ENCODE results near the gene CDK5.

CDK5 gene

GRCh38 chr7:151057506-151057988 lies at the start of gene CDK5:
TSS of gene CDK5 (minus strand) at chr7:151057897. CDS start at chr7:151057848, 49 bp downstream.
- DNase-seq, result no peak

DNA sequence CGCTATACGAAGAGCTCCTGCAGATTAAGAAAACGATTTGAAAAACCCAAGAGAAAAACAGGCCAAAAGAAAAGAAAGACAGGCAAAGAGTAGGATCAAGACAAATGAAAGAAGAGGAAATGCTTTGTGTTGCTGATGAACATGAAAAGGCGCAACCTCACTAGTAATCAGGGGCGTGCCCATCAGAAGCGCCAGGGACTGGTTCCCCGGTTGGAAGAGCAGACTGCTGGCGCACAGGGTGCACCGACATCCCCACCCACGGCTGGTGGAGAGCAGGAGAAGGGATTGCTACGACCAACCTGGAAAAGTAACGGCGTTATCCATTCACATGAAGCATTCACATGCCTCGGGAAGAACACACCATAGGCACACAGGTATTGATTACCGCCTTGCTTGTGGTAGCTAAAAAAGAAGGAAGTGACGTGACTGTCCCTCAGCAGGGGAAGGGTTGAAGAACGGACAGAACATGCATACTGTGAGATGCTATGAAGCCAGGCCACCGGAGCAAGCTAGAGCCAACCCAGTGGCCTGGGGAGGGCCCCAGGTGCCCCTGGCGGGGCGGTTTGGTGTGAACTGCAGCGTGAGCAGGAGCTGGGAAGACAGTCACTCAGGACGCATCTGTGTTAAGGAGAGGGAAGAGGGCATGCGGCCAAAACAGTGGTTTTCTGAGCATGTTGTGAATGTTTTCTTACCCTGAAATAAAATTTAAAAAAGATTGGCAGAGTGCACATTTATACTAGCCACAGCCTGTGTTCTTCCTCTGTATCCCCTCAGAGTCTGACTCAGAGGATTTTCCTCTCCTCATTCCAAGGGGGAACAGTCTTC lies 46.9 kb upstream of the CDK5 start:
- DNase-seq, result no peak

DNA sequence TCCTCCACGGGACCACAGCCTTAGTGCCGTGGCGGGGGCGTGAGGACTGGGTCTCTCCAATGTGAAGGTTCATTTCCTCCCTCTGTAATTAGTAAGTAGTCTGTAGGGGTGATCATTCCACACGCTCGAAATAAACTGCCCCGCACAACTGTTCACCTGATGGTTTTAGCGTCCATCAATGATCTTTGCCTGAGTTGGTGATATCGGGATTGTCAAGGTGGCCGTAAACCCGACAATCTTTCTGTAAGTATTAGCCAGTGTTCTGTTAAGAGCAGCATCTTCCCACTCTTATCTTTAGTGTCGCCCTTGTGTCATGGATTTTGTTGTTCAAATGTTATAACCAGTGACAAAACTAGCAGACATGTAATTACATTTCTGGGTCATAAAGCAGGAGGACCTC lies 46.3 kb upstream of the CDK5 start:
- no peak for DNase-seq

- DNase-seq, result no peak
Measured at GRCh38 chr7:151102991-151103390, 45.3 kb upstream of the CDK5 start.

GRCh38 chr7:151101621-151102396 lies 44.1 kb upstream of the CDK5 start:
- no peak for DNase-seq

DNA sequence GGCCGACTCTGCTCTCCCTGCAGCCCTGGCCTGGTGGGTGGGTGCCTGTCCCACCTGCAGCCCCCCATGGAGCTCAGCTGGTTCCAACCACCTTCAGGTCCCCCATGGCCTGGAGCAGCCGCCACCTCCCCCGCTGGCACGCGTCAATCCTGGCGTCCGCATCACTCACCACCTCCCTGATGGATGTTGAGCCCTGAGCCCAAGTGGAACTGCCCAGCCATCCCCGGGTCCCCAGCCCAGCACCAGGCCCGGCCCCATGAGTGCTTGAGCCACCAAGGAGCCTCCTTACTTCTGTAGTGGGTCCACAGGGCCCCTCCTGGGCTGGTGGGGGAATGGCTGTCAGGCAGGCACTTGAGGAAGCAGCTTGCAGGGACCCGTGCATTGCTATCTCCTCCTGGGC lies 43.2 kb upstream of the CDK5 start:
- no peak for DNase-seq

- DNase-seq, result no peak
Measured at GRCh38 chr7:151099486-151100211, 42.0 kb upstream of the CDK5 start.

DNA sequence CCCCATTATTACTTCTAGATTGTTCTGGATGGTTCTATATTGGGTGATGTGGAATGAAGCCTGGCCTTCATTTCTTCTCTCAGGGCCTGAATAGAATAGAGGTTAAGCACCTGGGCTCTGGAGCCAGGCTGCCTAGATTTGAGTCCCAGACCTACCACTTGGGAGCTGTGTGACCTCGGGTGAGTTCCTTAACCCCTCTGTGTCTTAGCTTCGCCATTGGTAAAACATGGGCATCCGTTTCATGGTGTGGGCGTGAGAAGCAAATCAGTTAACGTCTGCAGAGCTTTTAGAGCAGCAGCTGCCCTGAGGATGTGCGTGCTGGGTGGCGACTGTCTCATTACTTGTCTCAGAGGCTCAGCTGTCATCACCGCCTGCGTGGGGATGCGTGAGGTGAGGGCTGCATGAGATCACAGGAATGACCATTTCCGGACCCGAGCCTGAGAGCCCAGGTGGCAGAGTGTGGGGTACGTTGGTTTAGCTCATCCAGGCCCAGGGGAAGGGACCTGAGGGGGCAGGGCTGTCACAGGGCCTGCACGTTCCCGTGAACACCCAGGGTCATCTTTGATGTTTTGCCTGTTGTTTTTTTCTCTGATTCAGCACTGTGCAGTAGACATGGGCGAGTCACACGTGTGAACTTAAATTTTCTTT lies 38.3 kb upstream of the CDK5 start:
- no peak for DNase-seq

- no peak for DNase-seq
Measured at GRCh38 chr7:151095123-151095797, 37.6 kb upstream of the CDK5 start.

- DNase-seq, result no peak
Measured at GRCh38 chr7:151094675-151095074, 37.0 kb upstream of the CDK5 start.

DNA sequence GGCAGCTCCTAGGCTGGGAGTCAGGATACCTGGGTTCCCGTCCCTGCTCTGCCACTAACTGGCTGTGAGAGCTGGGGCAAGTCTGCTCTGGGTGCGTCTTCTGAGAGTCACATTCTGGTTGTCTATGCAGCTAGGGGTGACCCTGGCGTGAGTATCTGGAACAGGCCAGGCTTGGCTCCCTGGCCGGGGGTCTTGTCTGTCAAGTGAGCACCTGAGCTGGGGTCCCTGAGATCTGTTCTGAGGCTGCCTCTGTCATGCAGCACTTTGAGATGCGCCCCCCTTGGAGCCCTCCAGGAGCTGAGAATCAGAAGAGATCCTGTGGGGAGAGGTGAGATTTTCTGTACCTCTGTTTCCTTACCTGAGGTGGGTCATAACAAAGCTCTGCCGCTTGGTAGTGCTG lies 36.1 kb upstream of the CDK5 start:
- DNase-seq, result no peak

GRCh38 chr7:151091988-151092387 lies 34.3 kb upstream of the CDK5 start:
- no peak for DNase-seq

- DNase-seq, result peak in 1 of 2 experiments; percentile 46
Measured at GRCh38 chr7:151091431-151091830, 33.7 kb upstream of the CDK5 start.

DNA sequence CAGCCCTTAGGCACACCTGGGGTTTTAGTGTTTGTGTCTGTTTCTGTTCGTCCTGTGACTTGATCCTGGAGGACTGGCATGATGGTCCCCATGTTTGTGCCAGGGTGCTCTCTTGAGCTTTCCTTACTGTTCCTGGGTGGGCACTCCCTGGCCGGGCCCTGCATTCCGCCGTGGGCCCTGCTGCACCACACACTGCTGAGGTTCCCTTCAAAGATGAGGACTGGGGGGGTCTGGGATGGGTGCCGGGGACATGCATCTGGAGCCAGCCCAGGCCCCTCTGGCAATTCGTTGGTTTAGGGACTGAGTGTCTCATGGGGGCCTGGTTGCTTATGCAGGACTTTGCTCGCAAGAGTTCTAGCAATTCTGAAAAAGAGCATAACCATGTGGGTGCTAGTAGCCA lies 33.3 kb upstream of the CDK5 start:
- no peak for DNase-seq

- DNase-seq, result no peak
Measured at GRCh38 chr7:151089893-151090730, 32.4 kb upstream of the CDK5 start.

DNA sequence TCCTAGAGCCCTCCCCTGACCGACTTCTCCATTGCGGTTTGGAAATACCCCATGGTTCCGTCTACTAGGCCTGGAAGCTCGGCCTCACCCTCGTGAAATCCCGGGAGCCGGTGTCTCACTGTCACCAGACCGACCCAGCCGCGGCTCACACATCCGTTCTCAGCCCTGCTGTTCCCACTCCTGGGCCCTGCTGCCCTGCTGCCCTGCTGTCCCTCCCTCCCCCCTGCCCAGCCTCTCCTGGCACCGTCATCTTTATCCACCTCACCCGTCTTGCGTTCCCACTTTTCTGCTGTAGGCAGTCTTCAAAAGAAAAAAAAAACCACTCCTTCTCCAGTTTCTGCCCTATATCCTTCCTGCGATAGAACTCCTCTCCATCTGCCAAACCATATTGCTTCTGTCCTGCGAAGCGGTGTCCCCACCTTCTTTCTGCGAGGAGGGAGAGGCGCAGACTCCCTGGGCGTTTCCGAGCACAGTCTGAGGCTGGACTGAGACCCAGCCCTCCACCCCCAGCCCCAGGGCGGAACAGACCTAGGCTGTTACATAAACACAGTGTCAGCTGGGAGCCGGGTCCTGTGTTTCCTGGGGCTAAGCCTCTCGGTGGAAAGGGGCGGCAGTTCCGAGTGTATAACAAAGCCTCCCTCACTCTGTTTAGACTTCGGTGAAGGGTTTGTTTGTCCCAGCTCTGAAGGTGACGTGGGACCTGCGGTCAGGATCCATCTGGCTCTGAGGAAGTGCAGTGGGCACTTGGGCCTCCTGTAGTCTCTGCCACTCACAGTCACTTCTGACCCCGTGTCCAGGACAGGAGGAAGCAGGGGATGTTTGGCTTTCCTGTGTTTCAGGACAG lies 31.4 kb upstream of the CDK5 start:
- DNase-seq, result no peak

DNA sequence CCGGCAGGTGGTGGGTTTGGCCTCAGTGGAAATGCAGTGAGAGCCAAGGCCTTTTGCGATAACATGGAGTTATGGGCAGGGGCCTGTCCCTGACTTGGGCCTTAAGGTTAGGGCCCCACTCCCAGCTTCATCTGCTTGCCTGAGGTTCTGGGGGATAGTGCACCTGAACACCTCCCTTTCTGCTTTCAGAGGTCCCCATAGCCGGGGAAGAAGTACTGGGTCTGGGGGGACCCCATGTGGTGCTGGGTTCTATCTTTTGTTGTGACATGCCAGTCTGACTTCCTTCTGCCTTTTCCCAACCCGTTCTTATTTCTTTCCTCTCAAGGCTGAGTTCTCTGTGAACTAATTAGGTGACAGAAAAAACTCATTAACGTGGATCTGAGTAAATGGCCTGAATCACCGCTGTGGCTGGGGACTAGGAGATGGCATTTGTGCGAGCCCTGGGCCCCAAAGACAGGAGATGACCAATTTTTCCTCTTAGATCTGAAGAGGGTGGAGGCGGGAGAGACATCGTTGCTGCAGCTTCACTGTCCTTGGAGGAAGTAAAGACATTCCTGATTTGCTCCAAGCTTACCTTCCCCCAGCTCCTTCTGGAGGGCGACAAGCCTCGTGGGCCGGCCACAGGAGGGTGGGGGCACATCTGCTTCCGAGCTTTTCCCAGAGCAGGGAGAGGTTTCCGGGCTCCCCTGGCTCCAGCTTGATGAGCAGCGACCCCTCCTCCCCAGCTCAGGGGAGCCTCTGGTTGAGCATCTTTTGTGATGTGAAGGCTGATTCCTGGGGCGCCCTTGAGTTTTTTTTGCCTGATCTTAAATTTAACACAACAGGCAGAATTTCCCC lies 30.5 kb upstream of the CDK5 start:
- DNase-seq, result no peak

DNA sequence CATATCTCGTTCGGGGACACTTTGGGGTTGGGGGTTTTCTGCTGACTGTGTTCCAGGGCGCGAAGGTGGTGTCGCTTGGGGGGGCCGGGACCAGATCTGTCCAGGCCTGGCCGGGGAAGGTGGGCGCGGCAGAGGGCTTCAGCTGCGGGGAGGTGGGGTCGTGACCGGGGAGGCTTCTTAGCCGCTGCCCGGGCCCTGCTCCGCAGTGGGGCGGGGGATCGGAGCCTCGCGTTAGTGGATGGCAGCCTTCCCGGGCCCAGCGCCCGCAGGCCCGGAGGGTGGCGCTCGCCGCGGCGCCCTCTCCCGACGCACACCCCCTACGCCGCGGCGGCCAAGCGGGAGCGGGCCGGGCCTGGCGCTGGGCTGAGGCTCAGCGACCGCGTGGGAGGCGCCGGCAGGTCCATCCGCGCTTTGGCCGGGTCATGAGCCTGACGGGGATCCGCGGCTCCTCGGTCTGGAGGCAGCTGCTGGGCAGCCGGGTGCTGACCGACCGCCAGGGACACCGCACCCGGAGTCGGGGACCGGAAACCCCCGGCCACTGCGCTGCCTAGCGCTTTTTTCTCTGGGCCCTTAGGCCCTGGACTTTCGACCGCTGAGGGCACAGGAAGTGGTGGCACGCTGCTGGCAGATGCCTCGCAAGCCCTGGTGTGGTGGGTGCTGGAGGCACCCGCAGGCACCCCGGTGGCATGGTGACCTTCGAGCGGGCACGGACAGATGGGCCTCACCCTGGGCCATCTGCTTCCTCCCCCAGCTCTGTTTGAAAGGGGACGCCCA lies 29.7 kb upstream of the CDK5 start:
- DNase-seq, result peak in 1 of 2 experiments; percentile 43
